Caco-2 (cell line): ENCODE data around the gene MMP23B. TPM values are rescaled to one million over a fixed set of nuclear protein-coding genes. Genes with fewer than 3 reads are reported as not detected.
A peak's percentile ranks its signal among the peaks of the same experiment; 100 is the strongest.

Experiments used
- BruUV-seq: library from RNA; stranded (reverse); fragments of 400-500 nt; replicated peaks from 2 replicates; lab custom pipeline; 2021; lab: Mats Ljungman, UMichigan
- CTCF ChIA-PET: fragments of 300-600 bp; sonication (Branson Sonifier 250); formaldehyde crosslinking; loops from one replicate; lab custom pipeline; 2022; ENCODE audit warnings: antibody characterized with exemption; lab: Charles Lee
- POLR2A ChIA-PET: fragments of 300-600 bp; sonication (Branson Sonifier 250); formaldehyde crosslinking; loops from one replicate; lab custom pipeline; 2022; ENCODE audit warnings: antibody characterized with exemption; lab: Charles Lee
- DNase-seq, 2 experiments: peaks; one replicate each; pipeline versions ENCODE4 v3.0.0 to v3.0.0-alpha.2; 2020 to 2022
- H3K27me3 ChIP-seq: replicated peaks from 2 replicates; pipeline ENCODE4 v1.6.0; 2011; ENCODE audit warnings: low read length; ENCODE audit not compliant: control insufficient read depth, insufficient read depth
- H3K36me3 ChIP-seq: 2 replicates; pipeline ENCODE4 v1.5.1; 2011; ENCODE audit warnings: low read length; ENCODE audit not compliant: control insufficient read depth, insufficient read depth
- H3K4me1 ChIP-seq: fragments of 250-450 bp; sonication (Bioruptor Pico); 2 replicates; pipeline ENCODE4 v1.5.1; 2020; ENCODE audit warnings: mild to moderate bottlenecking
- H3K4me3 ChIP-seq: 2 replicates; pipeline ENCODE4 v1.5.1; 2011; ENCODE audit warnings: low read depth, mild to moderate bottlenecking, control low read depth, low read length
- H3K9me3 ChIP-seq: fragments of 250-450 bp; sonication (Bioruptor Pico); 2 replicates; pipeline ENCODE4 v1.5.1; 2020; ENCODE audit warnings: mild to moderate bottlenecking, moderate library complexity
- H3K27ac Mint-ChIP-seq: one replicate; pipeline ENCODE4 v1.8.0; 2022; ENCODE audit warnings: mixed read lengths; ENCODE audit not compliant: unreplicated experiment
- H3K27me3 Mint-ChIP-seq: one replicate; pipeline ENCODE4 v1.8.0; 2022; ENCODE audit warnings: mixed read lengths; ENCODE audit not compliant: insufficient read depth, unreplicated experiment
- H3K36me3 Mint-ChIP-seq: one replicate; pipeline ENCODE4 v1.8.0; 2022; ENCODE audit warnings: mild to moderate bottlenecking, mixed read lengths; ENCODE audit not compliant: insufficient read depth, unreplicated experiment
- H3K4me1 Mint-ChIP-seq: one replicate; pipeline ENCODE4 v1.8.0; 2022; ENCODE audit warnings: low read depth, mixed read lengths; ENCODE audit not compliant: unreplicated experiment
- H3K4me3 Mint-ChIP-seq: one replicate; pipeline ENCODE4 v1.8.0; 2022; ENCODE audit warnings: mild to moderate bottlenecking, moderate library complexity, mixed read lengths; ENCODE audit not compliant: unreplicated experiment
- H3K9me3 Mint-ChIP-seq: one replicate; pipeline ENCODE4 v1.8.0; 2022; ENCODE audit warnings: mixed read lengths; ENCODE audit not compliant: unreplicated experiment
- CTCF ChIP-seq, 2 experiments: fragments of 200-600 bp in 1 of 2; IDR thresholded peaks; 1 replicate in 1 of 2; 2 replicates in 1 of 2; pipeline versions ENCODE4 v1.5.1 to v1.8.0; 2011 to 2022; ENCODE audit warnings: antibody characterized with exemption in 1 of 2, control low read depth in 1 of 2, inconsistent platforms in 1 of 2, low read depth in 1 of 2, low read length in 1 of 2, mild to moderate bottlenecking in 1 of 2, moderate library complexity in 1 of 2; ENCODE audit not compliant: insufficient read depth in 1 of 2, severe bottlenecking in 1 of 2, unreplicated experiment in 1 of 2
- intact Hi-C: fragments of 100-400 bp; cut with micrococcal nuclease; formaldehyde crosslinking; loops from one replicate; pipeline ENCODE4 v1.10.0; 2022; ENCODE audit not compliant: unreplicated experiment
- total RNA-seq: library from RNA; stranded (reverse); gene quantifications from 2 replicates; pipeline ENCODE4 v1.2.3, GENCODE V29; 2022

Gene MMP23B
- total RNA-seq, 1 experiment from 2014 or later = 6.0 TPM

GRCh38 chr1:1596493-1597274 lies 35.3 kb upstream of the MMP23B start:
- H3K4me3 ChIP-seq = no peak overlapping the region
- no peaks in the 10 kb centered on the region for H3K9me3 ChIP-seq
- H3K4me1 Mint-ChIP-seq = no peaks in the 10 kb centered on the region
- no peak overlapping the region for H3K4me3 Mint-ChIP-seq
- no peak overlapping the region for H3K27ac Mint-ChIP-seq
- H3K9me3 Mint-ChIP-seq = no peaks in the 10 kb centered on the region
- ChIA-PET POLR2A (no interaction called here), CTCF (interaction anchor here (0.6 to 1.4 kb wide), 3 partner anchors 19 to 312 kb away, joined by 3 to 5 read pairs (median 3); no protein-coding TSS in a partner anchor)
- no peak for DNase-seq
- no peaks in the 10 kb centered on the region for H3K36me3 Mint-ChIP-seq
- H3K4me1 ChIP-seq = no peaks in the 10 kb centered on the region; the same call in 1 of the 2 replicates
- intact Hi-C loops = no loop called here
- H3K36me3 ChIP-seq = no peaks in the 10 kb centered on the region
- BruUV-seq = no TSS peak
- no peaks in the 10 kb centered on the region for H3K27me3 ChIP-seq
- TF ChIP-seq CTCF (IDR thresholded peaks at IDR 0.05; ENCODE audit: insufficient read depth in 1 of 2, low read depth in 1 of 2, low read length in 1 of 2, severe bottlenecking in 1 of 2, unreplicated experiment in 1 of 2) = no peak
- H3K27me3 Mint-ChIP-seq = no peaks in the 10 kb centered on the region

- Mint-ChIP-seq H3K4me1 (no peaks in the 10 kb centered on the region), H3K9me3 (no peaks in the 10 kb centered on the region), H3K36me3 (no peaks in the 10 kb centered on the region), H3K27ac (no peak overlapping the region), H3K4me3 (no peak overlapping the region), H3K27me3 (no peaks in the 10 kb centered on the region)
- Histone ChIP-seq H3K4me3 (no peak overlapping the region), H3K27me3 (no peaks in the 10 kb centered on the region), H3K36me3 (no peaks in the 10 kb centered on the region), H3K4me1 (no peaks in the 10 kb centered on the region; the same call in 1 of the 2 replicates), H3K9me3 (no peaks in the 10 kb centered on the region)
- ChIA-PET CTCF (interaction anchor here (0.6 to 1.4 kb wide), 3 partner anchors 20 to 311 kb away, joined by 3 to 5 read pairs (median 3); no protein-coding TSS in a partner anchor), POLR2A (no interaction called here)
- TF ChIP-seq CTCF (IDR thresholded peaks at IDR 0.05; ENCODE audit: insufficient read depth in 1 of 2, low read depth in 1 of 2, low read length in 1 of 2, severe bottlenecking in 1 of 2, unreplicated experiment in 1 of 2) = peak in 1 of 2 experiments; percentile 25
- peak in 1 of 2 experiments; percentile 28 for DNase-seq
- BruUV-seq = no TSS peak
- intact Hi-C loops = no loop called here
Observed at GRCh38 chr1:1597275-1597930, 34.6 kb upstream of the MMP23B start.

- DNase-seq = no peak
- ChIA-PET CTCF (interaction anchor here (1.4 kb wide), 1 partner anchor 20 kb away, joined by 3 read pairs; no protein-coding TSS in a partner anchor), POLR2A (no interaction called here)
- H3K27me3 ChIP-seq = no peaks in the 10 kb centered on the region
- H3K9me3 ChIP-seq = no peaks in the 10 kb centered on the region
- Mint-ChIP-seq H3K4me3 (no peak overlapping the region), H3K4me1 (no peaks in the 10 kb centered on the region), H3K27me3 (no peaks in the 10 kb centered on the region), H3K27ac (no peak overlapping the region), H3K9me3 (no peaks in the 10 kb centered on the region), H3K36me3 (no peaks in the 10 kb centered on the region)
- no peaks in the 10 kb centered on the region; the same call in 1 of the 2 replicates for H3K4me1 ChIP-seq
- TSS peak; percentile 44 for BruUV-seq
- intact Hi-C loops = no loop called here
- no peak for TF ChIP-seq CTCF (IDR thresholded peaks at IDR 0.05; ENCODE audit: insufficient read depth in 1 of 2, low read depth in 1 of 2, low read length in 1 of 2, severe bottlenecking in 1 of 2, unreplicated experiment in 1 of 2)
- H3K36me3 ChIP-seq = no peaks in the 10 kb centered on the region
- H3K4me3 ChIP-seq = no peak overlapping the region
Observed at GRCh38 chr1:1598051-1598719, 33.8 kb upstream of the MMP23B start.
